Neuron (in vitro differentiated cells): ENCODE results near the gene SCML1.

Experiments
- H2AFZ ChIP-seq: one replicate; pipeline ENCODE4 v1.6.1; 2013; ENCODE audit warnings: low read depth, mild to moderate bottlenecking, inconsistent platforms, low read length, moderate library complexity
- H3K27me3 ChIP-seq: one replicate; pipeline ENCODE4 v1.6.1; 2013; ENCODE audit warnings: low read length; ENCODE audit not compliant: insufficient read depth
- H3K36me3 ChIP-seq: one replicate; pipeline ENCODE4 v1.6.1; 2013; ENCODE audit warnings: low read length; ENCODE audit not compliant: insufficient read depth
- H3K4me1 ChIP-seq: one replicate; pipeline ENCODE4 v1.6.1; 2013; ENCODE audit warnings: low read length; ENCODE audit not compliant: insufficient read depth
- H3K4me3 ChIP-seq: 2 replicates; pipeline ENCODE4 v1.5.1; 2013; ENCODE audit warnings: mild to moderate bottlenecking, low read length, moderate library complexity
- H3K9me3 ChIP-seq: one replicate; pipeline ENCODE4 v1.6.1; 2013; ENCODE audit warnings: low read length

The SCML1 gene

GRCh38 chrX:17744896-17745523 lies 7.7 kb downstream of the SCML1 start:
- Histone ChIP-seq H3K4me1 (no peaks in the 10 kb centered on the region), H3K27me3 (peaks cover 3% of the 10 kb centered on the region), H3K4me3 (no peak overlapping the region), H2AFZ (no peak overlapping the region), H3K9me3 (no peaks in the 10 kb centered on the region), H3K36me3 (peaks cover 2% of the 10 kb centered on the region)

GRCh38 chrX:17747692-17748091 lies 10.4 kb downstream of the SCML1 start:
- Histone ChIP-seq H3K9me3 (no peaks in the 10 kb centered on the region), H3K4me1 (no peaks in the 10 kb centered on the region), H3K36me3 (peaks cover 7% of the 10 kb centered on the region), H3K27me3 (peaks cover 3% of the 10 kb centered on the region), H3K4me3 (no peak overlapping the region), H2AFZ (no peak overlapping the region)

- peaks cover 7% of the 10 kb centered on the region for H3K36me3 ChIP-seq
- H3K27me3 ChIP-seq, result peaks cover 3% of the 10 kb centered on the region
- H2AFZ ChIP-seq, result no peak overlapping the region
- H3K9me3 ChIP-seq, result no peaks in the 10 kb centered on the region
- H3K4me1 ChIP-seq, result no peaks in the 10 kb centered on the region
- H3K4me3 ChIP-seq, result no peak overlapping the region
These were observed 11.4 kb downstream of the SCML1 start for GRCh38 chrX:17748684-17749083.

- Histone ChIP-seq H3K9me3 (no peaks in the 10 kb centered on the region), H3K27me3 (peaks cover 3% of the 10 kb centered on the region), H3K4me1 (no peaks in the 10 kb centered on the region), H2AFZ (no peak overlapping the region), H3K36me3 (peaks cover 7% of the 10 kb centered on the region), H3K4me3 (no peak overlapping the region)
These were observed 13.1 kb downstream of the SCML1 start for GRCh38 chrX:17750436-17750835.

- H3K4me3 ChIP-seq, result no peak overlapping the region
- H3K27me3 ChIP-seq, result peaks cover 3% of the 10 kb centered on the region
- H3K36me3 ChIP-seq, result no peaks in the 10 kb centered on the region
These were observed 21.1 kb downstream of the SCML1 start for GRCh38 chrX:17758382-17758781.

GRCh38 chrX:17759990-17760389 lies 22.7 kb downstream of the SCML1 start:
- Histone ChIP-seq H2AFZ (no peak overlapping the region), H3K4me1 (no peaks in the 10 kb centered on the region), H3K9me3 (no peaks in the 10 kb centered on the region), H3K4me3 (no peak overlapping the region), H3K36me3 (no peaks in the 10 kb centered on the region), H3K27me3 (peaks cover 3% of the 10 kb centered on the region)

More at GRCh38 chrX:17758382-17758781, 21.1 kb downstream of the SCML1 start:
- no peak overlapping the region for H2AFZ ChIP-seq
- H3K4me1 ChIP-seq, result no peaks in the 10 kb centered on the region
- no peaks in the 10 kb centered on the region for H3K9me3 ChIP-seq

- peaks cover 18% of the 10 kb centered on the region for H3K27me3 ChIP-seq
These were observed 30.4 kb downstream of the SCML1 start for GRCh38 chrX:17767734-17768133.

GRCh38 chrX:17768997-17769396 lies 31.7 kb downstream of the SCML1 start:
- H3K4me3 ChIP-seq, result no peak overlapping the region
- no peaks in the 10 kb centered on the region for H3K9me3 ChIP-seq
- H2AFZ ChIP-seq, result no peak overlapping the region
- H3K27me3 ChIP-seq, result peaks cover 23% of the 10 kb centered on the region
- no peaks in the 10 kb centered on the region for H3K4me1 ChIP-seq
- H3K36me3 ChIP-seq, result no peaks in the 10 kb centered on the region

More at GRCh38 chrX:17767734-17768133, 30.4 kb downstream of the SCML1 start:
- H3K4me1 ChIP-seq, result no peaks in the 10 kb centered on the region
- H3K9me3 ChIP-seq, result no peaks in the 10 kb centered on the region
- no peak overlapping the region for H2AFZ ChIP-seq
- no peak overlapping the region for H3K4me3 ChIP-seq
- H3K36me3 ChIP-seq, result no peaks in the 10 kb centered on the region

GRCh38 chrX:17769701-17770269 lies 32.5 kb downstream of the SCML1 start:
- no peaks in the 10 kb centered on the region for H3K36me3 ChIP-seq
- no peaks in the 10 kb centered on the region for H3K4me1 ChIP-seq
- no peak overlapping the region for H2AFZ ChIP-seq
- H3K4me3 ChIP-seq, result no peak overlapping the region
- H3K9me3 ChIP-seq, result no peaks in the 10 kb centered on the region
- H3K27me3 ChIP-seq, result peaks cover 23% of the 10 kb centered on the region

- Histone ChIP-seq H3K27me3 (peaks cover 20% of the 10 kb centered on the region), H3K4me1 (no peaks in the 10 kb centered on the region)
These were observed 36.1 kb downstream of the SCML1 start for GRCh38 chrX:17773221-17773876.

GRCh38 chrX:17774053-17774452 lies 36.8 kb downstream of the SCML1 start:
- peaks cover 20% of the 10 kb centered on the region for H3K27me3 ChIP-seq
- no peaks in the 10 kb centered on the region for H3K4me1 ChIP-seq
- no peaks in the 10 kb centered on the region for H3K36me3 ChIP-seq
- no peaks in the 10 kb centered on the region for H3K9me3 ChIP-seq
- no peak overlapping the region for H2AFZ ChIP-seq
- no peak overlapping the region for H3K4me3 ChIP-seq

More at GRCh38 chrX:17773221-17773876, 36.1 kb downstream of the SCML1 start:
- Histone ChIP-seq H2AFZ (no peak overlapping the region), H3K9me3 (no peaks in the 10 kb centered on the region), H3K36me3 (no peaks in the 10 kb centered on the region), H3K4me3 (no peak overlapping the region)

- no peak overlapping the region for H2AFZ ChIP-seq
- no peak overlapping the region for H3K4me3 ChIP-seq
- no peaks in the 10 kb centered on the region for H3K36me3 ChIP-seq
- H3K27me3 ChIP-seq, result no peaks in the 10 kb centered on the region
- no peaks in the 10 kb centered on the region for H3K9me3 ChIP-seq
- H3K4me1 ChIP-seq, result no peaks in the 10 kb centered on the region
These were observed 41.7 kb downstream of the SCML1 start for GRCh38 chrX:17778997-17779396.

GRCh38 chrX:17779434-17779833 lies 42.1 kb downstream of the SCML1 start:
- no peaks in the 10 kb centered on the region for H3K36me3 ChIP-seq
- no peaks in the 10 kb centered on the region for H3K27me3 ChIP-seq
- H3K9me3 ChIP-seq, result no peaks in the 10 kb centered on the region

More at GRCh38 chrX:17779434-17779833, 42.1 kb downstream of the SCML1 start:
- Histone ChIP-seq H2AFZ (no peak overlapping the region), H3K4me1 (no peaks in the 10 kb centered on the region), H3K4me3 (no peak overlapping the region)
